ENCODE results near the gene CLEC18C.
"Not testable (repeated sequence)": the region's sequence is repeated elsewhere in the genome, so short reads cannot be mapped to it uniquely, and the experiment has no call there.

Gene CLEC18C

GRCh38 chr16:70161350-70161749, 12.2 kb upstream of the CLEC18C start:
- Mint-ChIP-seq H3K9me3 (no peaks in the 10 kb centered on the region), H3K36me3 (ENCODE audit: low read depth) (peaks cover 9% of the 10 kb centered on the region), H3K4me1 (peaks cover 33% of the 10 kb centered on the region), H3K4me3 (no peak overlapping the region), H3K27ac (peak overlapping the region; percentile 86), H3K27me3 (ENCODE audit: low read depth, poor library complexity) (peaks cover 3% of the 10 kb centered on the region)
- no peak for TF ChIP-seq CTCF (IDR thresholded peaks at IDR 0.05)
- DNase-seq = no peak

GRCh38 chr16:70162041-70162451, 11.5 kb upstream of the CLEC18C start:
- TF ChIP-seq CTCF (IDR thresholded peaks at IDR 0.05) = no peak
- peaks cover 33% of the 10 kb centered on the region for H3K4me1 Mint-ChIP-seq
- H3K27ac Mint-ChIP-seq = peak overlapping the region; percentile 86
- no peak for DNase-seq
- H3K36me3 Mint-ChIP-seq (ENCODE audit: low read depth) = peaks cover 9% of the 10 kb centered on the region
- peaks cover 3% of the 10 kb centered on the region for H3K27me3 Mint-ChIP-seq (ENCODE audit: low read depth, poor library complexity)
- H3K9me3 Mint-ChIP-seq = no peaks in the 10 kb centered on the region
- H3K4me3 Mint-ChIP-seq = no peak overlapping the region

- Mint-ChIP-seq H3K9me3 (no peaks in the 10 kb centered on the region), H3K36me3 (ENCODE audit: low read depth) (peaks cover 9% of the 10 kb centered on the region), H3K27ac (peak overlapping the region; percentile 84), H3K27me3 (ENCODE audit: low read depth, poor library complexity) (peaks cover 3% of the 10 kb centered on the region), H3K4me1 (peaks cover 33% of the 10 kb centered on the region), H3K4me3 (no peak overlapping the region)
- no peak for DNase-seq
- TF ChIP-seq CTCF (IDR thresholded peaks at IDR 0.05) = no peak
These were observed 10.0 kb upstream of the CLEC18C start for GRCh38 chr16:70163596-70163995.

GRCh38 chr16:70166688-70167087, 6.9 kb upstream of the CLEC18C start:
- not testable (repeated sequence) for H3K27ac Mint-ChIP-seq; H3K36me3 Mint-ChIP-seq (ENCODE audit: low read depth); DNase-seq; H3K9me3 Mint-ChIP-seq; H3K27me3 Mint-ChIP-seq (ENCODE audit: low read depth, poor library complexity); H3K4me3 Mint-ChIP-seq
- H3K4me1 Mint-ChIP-seq = peaks cover 34% of the 10 kb centered on the region

- not testable (repeated sequence) for H3K36me3 Mint-ChIP-seq (ENCODE audit: low read depth); H3K4me1 Mint-ChIP-seq; H3K27ac Mint-ChIP-seq; H3K9me3 Mint-ChIP-seq; DNase-seq; H3K27me3 Mint-ChIP-seq (ENCODE audit: low read depth, poor library complexity); H3K4me3 Mint-ChIP-seq
These were observed 329 bp downstream of the CLEC18C start for GRCh38 chr16:70173916-70174315.

- H3K4me3 Mint-ChIP-seq; DNase-seq; H3K27me3 Mint-ChIP-seq (ENCODE audit: low read depth, poor library complexity): not testable (repeated sequence)
These were observed 873 bp downstream of the CLEC18C start for GRCh38 chr16:70174387-70174932.

GRCh38 chr16:70187858-70188607, 14.4 kb downstream of the CLEC18C start:
- not testable (repeated sequence) for H3K9me3 Mint-ChIP-seq; H3K27me3 Mint-ChIP-seq (ENCODE audit: low read depth, poor library complexity); H3K36me3 Mint-ChIP-seq (ENCODE audit: low read depth); H3K27ac Mint-ChIP-seq; H3K4me3 Mint-ChIP-seq; H3K4me1 Mint-ChIP-seq
- DNase-seq = peak; percentile 56

More at GRCh38 chr16:70174387-70174932, 873 bp downstream of the CLEC18C start:
- not testable (repeated sequence) for H3K36me3 Mint-ChIP-seq (ENCODE audit: low read depth); H3K27ac Mint-ChIP-seq; H3K4me1 Mint-ChIP-seq; H3K9me3 Mint-ChIP-seq

GRCh38 chr16:70188608-70188915, 15.0 kb downstream of the CLEC18C start:
- H3K4me1 Mint-ChIP-seq; H3K36me3 Mint-ChIP-seq (ENCODE audit: low read depth); H3K27ac Mint-ChIP-seq; H3K27me3 Mint-ChIP-seq (ENCODE audit: low read depth, poor library complexity); H3K4me3 Mint-ChIP-seq; H3K9me3 Mint-ChIP-seq: not testable (repeated sequence)
- peak; percentile 27 for DNase-seq

- H3K4me3 Mint-ChIP-seq; H3K4me1 Mint-ChIP-seq; DNase-seq; H3K9me3 Mint-ChIP-seq; H3K27me3 Mint-ChIP-seq (ENCODE audit: low read depth, poor library complexity); H3K36me3 Mint-ChIP-seq (ENCODE audit: low read depth); H3K27ac Mint-ChIP-seq: not testable (repeated sequence)
These were observed 17.0 kb downstream of the CLEC18C start for GRCh38 chr16:70190574-70190973.

GRCh38 chr16:70196683-70197300, 23.2 kb downstream of the CLEC18C start:
- H3K36me3 Mint-ChIP-seq (ENCODE audit: low read depth); DNase-seq; H3K27me3 Mint-ChIP-seq (ENCODE audit: low read depth, poor library complexity); H3K4me3 Mint-ChIP-seq; H3K27ac Mint-ChIP-seq; H3K9me3 Mint-ChIP-seq: not testable (repeated sequence)
- H3K4me1 Mint-ChIP-seq = peaks cover 12% of the 10 kb centered on the region

- H3K4me3 Mint-ChIP-seq; DNase-seq; H3K9me3 Mint-ChIP-seq; H3K36me3 Mint-ChIP-seq (ENCODE audit: low read depth); H3K27me3 Mint-ChIP-seq (ENCODE audit: low read depth, poor library complexity): not testable (repeated sequence)
- Mint-ChIP-seq H3K4me1 (peaks cover 12% of the 10 kb centered on the region), H3K27ac (peak overlapping the region; percentile 57)
These were observed 24.0 kb downstream of the CLEC18C start for GRCh38 chr16:70197611-70198010.
